Lower leg skin (tissue), 4 donors: ENCODE measurements around the gene PNMT. TPM values are rescaled to one million over a fixed set of nuclear protein-coding genes. Genes with fewer than 3 reads are reported as not detected.

Experiments
- DNase-seq, 2 donors: peaks; one replicate each; pipeline ENCODE4 v3.0.0-alpha.2; 2019; ENCODE audit warnings: low spot score in 2 of 2
- H3K4me3 ChIP-seq: fragments of 200-600 bp; sonication (generic); 2 replicates; pipeline ENCODE4 v1.5.1; 2017; ENCODE audit warnings: mild to moderate bottlenecking, low read depth; ENCODE audit not compliant: poor library complexity, severe bottlenecking
- POLR2A ChIP-seq, 2 donors: fragments of 450-650 bp; IDR thresholded peaks; one replicate each; pipeline ENCODE4 v1.6.1; 2016 to 2017; ENCODE audit warnings: antibody characterized with exemption in 2 of 2, mild to moderate bottlenecking in 1 of 2, moderate library complexity in 1 of 2
- WGBS, 2 donors: methylation state at CpG; one replicate each; pipeline ENCODE4 v1.1.5; 2018; 5-methylcytosine and 5-hydroxymethylcytosine counted together
- intact Hi-C: fragments of 100-400 bp; cut with DNase I; formaldehyde crosslinking; loops from one replicate; pipeline ENCODE4 v1.15.0; 2023; ENCODE audit warnings: low total_unique reads
- total RNA-seq, 4 donors: library from RNA; depleted of rRNA; stranded (reverse); fragments of >200 nt; gene quantifications; one replicate each; pipeline ENCODE4 v1.1.0, GENCODE V29; 2016
- TF ChIP-seq, protein P1 (sequence below), 3 donors: fragments of 450-650 bp; IDR thresholded peaks; one replicate each; pipeline ENCODE4 v1.5.1; 2016; ENCODE audit warnings: antibody characterized with exemption in 3 of 3, mild to moderate bottlenecking in 3 of 3, moderate library complexity in 2 of 3

The PNMT gene
- total RNA-seq, 4 donors from 2014 or later = 1.6 to 3.8 (median 1.9) TPM

DNA sequence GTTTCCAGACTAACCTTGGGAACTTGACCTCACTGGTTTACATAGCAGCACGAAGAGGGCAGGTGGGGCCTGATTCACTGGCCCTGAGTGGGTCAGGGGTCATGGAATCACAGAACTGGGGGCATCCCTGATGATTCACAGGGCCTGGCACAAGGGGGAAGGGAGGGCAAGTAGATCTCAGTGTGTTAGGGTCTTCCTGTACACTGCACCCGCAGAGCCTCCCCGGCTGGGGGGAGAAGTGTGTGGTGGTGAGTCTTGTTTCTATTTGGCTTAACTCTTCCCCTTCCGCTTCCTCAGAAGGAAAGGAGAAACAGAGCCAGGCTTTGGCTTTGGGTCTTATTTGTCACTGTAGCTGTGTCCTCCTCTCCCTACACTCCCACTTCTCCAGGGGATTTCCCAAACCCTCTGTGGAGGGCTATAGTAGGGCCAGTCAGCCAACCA is 27.6 kb upstream of the PNMT start:
- intact Hi-C loops = no loop called here
- H3K4me3 ChIP-seq = no peak overlapping the region
- TF ChIP-seq, protein P1, sequence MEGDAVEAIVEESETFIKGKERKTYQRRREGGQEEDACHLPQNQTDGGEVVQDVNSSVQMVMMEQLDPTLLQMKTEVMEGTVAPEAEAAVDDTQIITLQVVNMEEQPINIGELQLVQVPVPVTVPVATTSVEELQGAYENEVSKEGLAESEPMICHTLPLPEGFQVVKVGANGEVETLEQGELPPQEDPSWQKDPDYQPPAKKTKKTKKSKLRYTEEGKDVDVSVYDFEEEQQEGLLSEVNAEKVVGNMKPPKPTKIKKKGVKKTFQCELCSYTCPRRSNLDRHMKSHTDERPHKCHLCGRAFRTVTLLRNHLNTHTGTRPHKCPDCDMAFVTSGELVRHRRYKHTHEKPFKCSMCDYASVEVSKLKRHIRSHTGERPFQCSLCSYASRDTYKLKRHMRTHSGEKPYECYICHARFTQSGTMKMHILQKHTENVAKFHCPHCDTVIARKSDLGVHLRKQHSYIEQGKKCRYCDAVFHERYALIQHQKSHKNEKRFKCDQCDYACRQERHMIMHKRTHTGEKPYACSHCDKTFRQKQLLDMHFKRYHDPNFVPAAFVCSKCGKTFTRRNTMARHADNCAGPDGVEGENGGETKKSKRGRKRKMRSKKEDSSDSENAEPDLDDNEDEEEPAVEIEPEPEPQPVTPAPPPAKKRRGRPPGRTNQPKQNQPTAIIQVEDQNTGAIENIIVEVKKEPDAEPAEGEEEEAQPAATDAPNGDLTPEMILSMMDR (IDR thresholded peaks at IDR 0.05) = no peak
- no peak for TF ChIP-seq POLR2A (IDR thresholded peaks at IDR 0.05)
- DNase-seq = no peak
- 57 to 59% methylated on average over 4 of the region's 4 CpGs for WGBS, 2 donors

- no peak for DNase-seq
- H3K4me3 ChIP-seq = no peak overlapping the region
- WGBS, 2 donors = 92 to 97% methylated on average over 4 of the region's 4 CpGs
- no peak for TF ChIP-seq POLR2A (IDR thresholded peaks at IDR 0.05)
- TF ChIP-seq, protein P1 (IDR thresholded peaks at IDR 0.05) = no peak
- intact Hi-C loops = no loop called here
These were observed 27.2 kb upstream of the PNMT start for GRCh38 chr17:39641097-39641496.

DNA sequence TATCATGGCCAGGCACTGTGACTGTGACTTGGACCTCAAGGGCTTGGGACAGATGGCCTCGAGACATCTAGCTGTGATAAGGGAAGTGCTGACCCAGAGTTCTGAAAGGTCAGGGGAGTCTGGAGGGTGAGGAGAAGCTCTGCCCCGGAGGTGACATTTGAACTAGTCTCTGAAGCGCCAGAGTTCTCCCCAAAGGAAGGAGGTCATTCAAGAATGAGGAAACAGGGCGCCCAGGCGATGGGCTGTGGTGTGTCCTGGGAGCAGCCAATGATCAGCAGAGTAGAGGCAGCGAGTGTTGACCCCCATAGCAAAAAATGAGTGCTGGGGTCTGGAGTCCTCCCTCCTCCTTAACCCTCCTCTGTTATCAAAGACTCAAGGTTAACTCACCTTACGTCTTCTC is 26.4 kb upstream of the PNMT start:
- intact Hi-C loops = no loop called here
- no peak for DNase-seq
- 72 to 74% methylated on average over 7 of the region's 7 CpGs for WGBS, 2 donors
- no peak for TF ChIP-seq POLR2A (IDR thresholded peaks at IDR 0.05)
- TF ChIP-seq, protein P1 (IDR thresholded peaks at IDR 0.05) = no peak
- no peak overlapping the region for H3K4me3 ChIP-seq

- no peak for DNase-seq
- TF ChIP-seq POLR2A (IDR thresholded peaks at IDR 0.05) = no peak
- TF ChIP-seq, protein P1 (IDR thresholded peaks at IDR 0.05) = no peak
- H3K4me3 ChIP-seq = no peak overlapping the region
- intact Hi-C loops = no loop called here
- 79 to 84% methylated on average over 9 of the region's 9 CpGs for WGBS, 2 donors
These were observed 25.8 kb upstream of the PNMT start for GRCh38 chr17:39642291-39643074.

- DNase-seq = no peak
- WGBS, 2 donors = 30 to 43% methylated on average over 4 of the region's 4 CpGs
- intact Hi-C loops = no loop called here
- no peak overlapping the region for H3K4me3 ChIP-seq
- TF ChIP-seq, protein P1 (IDR thresholded peaks at IDR 0.05) = no peak
- TF ChIP-seq POLR2A (IDR thresholded peaks at IDR 0.05) = no peak
These were observed 25.0 kb upstream of the PNMT start for GRCh38 chr17:39643271-39643670.
